H1 (cell line): Measurements from ENCODE around the gene ACSF3. TPM values are rescaled to one million over a fixed set of nuclear protein-coding genes. Genes with fewer than 3 reads are reported as not detected.

Source experiments
- BCL11A ChIP-seq, 2 experiments: IDR thresholded peaks; one replicate each; pipeline ENCODE4 v1.6.1; 2011; ENCODE audit warnings: low read depth in 2 of 2, low read length in 2 of 2, mild to moderate bottlenecking in 2 of 2
- CHD2 ChIP-seq: IDR thresholded peaks from 2 replicates; pipeline ENCODE4 v1.6.1; 2012; ENCODE audit warnings: low read length, improper control_type of control experiment
- CREB1 ChIP-seq: IDR thresholded peaks from 2 replicates; pipeline ENCODE4 v1.6.1; 2012; ENCODE audit warnings: inconsistent platforms
- HDAC6 ChIP-seq: IDR thresholded peaks from one replicate; pipeline ENCODE4 v1.7.1; 2012; ENCODE audit warnings: low read depth, mild to moderate bottlenecking, inconsistent platforms, low read length, moderate library complexity
- POLR2A ChIP-seq, 2 experiments: IDR thresholded peaks; 1 replicate in 1 of 2; 2 replicates in 1 of 2; pipeline ENCODE4 v1.6.1; 2011; ENCODE audit warnings: low read depth in 2 of 2, low read length in 2 of 2, mild to moderate bottlenecking in 2 of 2; ENCODE audit errors: control extremely low read depth in 1 of 2
- POU5F1 ChIP-seq: IDR thresholded peaks from 2 replicates; pipeline ENCODE4 v1.6.1; 2011; ENCODE audit warnings: low read depth, mild to moderate bottlenecking, low read length, moderate library complexity
- RAD21 ChIP-seq, 2 experiments: IDR thresholded peaks in 1 of 2; conservative IDR thresholded peaks in 1 of 2; 2 replicates each; pipeline ENCODE4 v1.6.1; 2011; ENCODE audit warnings: low read depth in 2 of 2, low read length in 2 of 2, improper control_type of control experiment in 1 of 2, inconsistent platforms in 1 of 2, mild to moderate bottlenecking in 1 of 2, moderate library complexity in 1 of 2
- ZNF274 ChIP-seq: IDR thresholded peaks from 2 replicates; pipeline ENCODE4 v1.7.0; 2012; ENCODE audit warnings: low read length, borderline replicate concordance; ENCODE audit errors: extremely low read depth
- polyA plus RNA-seq, 7 experiments: library from polyadenylated mRNA; depleted of rRNA in 3 of 7; stranded (reverse) in 5 of 7; unstranded in 2 of 7; fragments of >200 nt in 5 of 7; fragments of 200-250 nt in 2 of 7; gene quantifications; 1 replicate in 5 of 7; 2 replicates in 1 of 7; 4 replicates in 1 of 7; pipeline versions ENCODE4 v1.2.1 to v1.2.3, GENCODE V29; 2011 to 2013; ENCODE audit warnings: missing spikeins in 2 of 7, mixed read lengths in 2 of 7
- total RNA-seq: library from RNA; stranded (reverse); fragmentation: NEBNext Ultra II Directional; extraction: Animal tissue kit (Norgen Biotek cat#: 25700); gene quantifications from 2 replicates; pipeline ENCODE4 v1.2.1, GENCODE V29; 2021
- TF ChIP-seq, protein P1 (sequence below): IDR thresholded peaks from 2 replicates; pipeline ENCODE4 v1.6.1; 2012; ENCODE audit warnings: inconsistent platforms

ACSF3 gene
- total and polyA plus RNA-seq, 2 of the 8 experiments (the other 6 are each of a cell fraction or from before 2014, with no cell fraction given), result 15.6 to 22.9 TPM

GRCh38 chr16:89102481-89103073 lies 8.9 kb downstream of the ACSF3 start (continued):
- TF ChIP-seq POU5F1 (no peak), RAD21 (IDR thresholded peaks at IDR 0.05 in 1 of 2, conservative IDR thresholded peaks at IDR 0.05 in 1 of 2; ENCODE audit: low read depth in 2 of 2, low read length in 2 of 2) (no peak), CHD2 (no peak), POLR2A (IDR thresholded peaks at IDR 0.05; ENCODE audit: control extremely low read depth in 1 of 2, low read depth in 2 of 2, low read length in 2 of 2) (no peak), ZNF274 (no peak), BCL11A (IDR thresholded peaks at IDR 0.05; ENCODE audit: low read depth in 2 of 2, low read length in 2 of 2) (no peak), HDAC6 (no peak), CREB1 (no peak)
- TF ChIP-seq, protein P1, sequence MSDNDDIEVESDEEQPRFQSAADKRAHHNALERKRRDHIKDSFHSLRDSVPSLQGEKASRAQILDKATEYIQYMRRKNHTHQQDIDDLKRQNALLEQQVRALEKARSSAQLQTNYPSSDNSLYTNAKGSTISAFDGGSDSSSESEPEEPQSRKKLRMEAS, result no peak
